K562 treated with DMSO at 1 percent for 4 hours (cell line): Measurements from ENCODE around the gene CDPF1. TPM values are rescaled to one million over a fixed set of nuclear protein-coding genes. Genes with fewer than 3 reads are reported as not detected.

Experiments
- total RNA-seq: library from RNA; unstranded; fragments of 300-600 nt; gene quantifications from 2 replicates; pipeline ENCODE4 v1.2.3, GENCODE V29; 2022; ENCODE audit not compliant: insufficient read depth

Gene CDPF1, protein sequence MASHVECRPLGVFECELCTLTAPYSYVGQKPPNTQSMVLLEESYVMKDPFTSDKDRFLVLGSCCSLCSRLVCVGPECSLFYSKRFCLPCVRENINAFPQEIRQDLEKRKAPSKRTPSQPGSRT
- 5.5 and 10.0 TPM in 2 replicates for total RNA-seq

GRCh38 chr22:46250035-46250782 lies at the start of gene CDPF1:
CDPF1 (minus strand) TSS chr22:46250293; CDS start chr22:46248284, 2,009 bp downstream.

DNA sequence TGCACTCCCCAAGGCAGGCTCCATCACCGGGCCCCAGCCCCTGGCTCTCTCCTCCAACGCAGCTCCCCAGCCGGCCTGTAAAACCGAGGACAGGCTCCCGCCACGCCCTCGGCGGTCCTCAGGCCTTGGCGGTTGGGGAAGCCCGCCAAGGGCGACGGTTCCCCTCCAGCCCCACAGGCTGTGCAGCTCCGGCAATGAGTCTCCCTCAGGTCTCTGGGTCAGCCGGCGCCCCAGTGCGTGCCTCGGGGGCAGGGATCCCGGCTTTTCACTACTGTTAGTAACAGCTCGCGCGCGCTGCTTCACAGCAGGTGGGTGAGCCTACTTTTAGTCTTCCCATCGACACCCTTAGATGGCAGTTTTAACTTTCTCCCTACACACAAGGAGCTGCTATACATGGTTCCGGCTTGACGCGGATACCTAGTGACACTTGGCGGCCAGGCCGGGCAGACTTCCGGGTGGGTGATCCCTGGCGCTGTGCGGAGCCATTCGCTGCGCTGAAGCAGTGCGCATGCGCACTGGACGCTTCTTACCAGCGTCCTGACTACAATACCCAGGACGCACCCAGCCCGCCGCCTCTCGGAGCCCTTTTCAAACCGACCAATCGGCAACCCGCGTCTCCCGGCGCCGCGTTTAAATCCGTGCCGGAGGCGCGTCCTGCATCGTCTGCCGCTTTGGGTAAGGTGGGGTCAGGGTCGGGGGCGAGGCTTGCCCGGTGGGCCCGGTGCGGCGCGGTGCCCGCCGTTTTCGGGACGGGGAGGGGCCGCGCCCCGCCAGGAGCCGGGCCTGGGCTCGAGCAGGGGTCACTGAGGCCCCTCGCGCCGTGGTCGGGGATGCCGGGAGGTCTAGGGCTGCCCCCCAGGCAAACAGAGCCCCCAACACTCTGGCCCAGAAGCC lies 46.4 kb upstream of the CDPF1 start, which contains the start of gene GTSE1:
Gene GTSE1, plus strand, starts transcription at position 614 of the 894 bp plus-strand sequence. CDS start 531 bp downstream, outside the sequence.

GRCh38 chr22:46267431-46268279 lies 17.6 kb upstream of the CDPF1 start, which contains the start of gene TTC38:
TTC38 (plus strand) TSS chr22:46268008; CDS start chr22:46268040, 32 bp downstream.

GRCh38 chr22:46263216-46263590 lies 13.1 kb upstream of the CDPF1 start, which contains the start of gene PKDREJ:
PKDREJ (minus strand) TSS chr22:46263343; CDS start chr22:46263322, 21 bp downstream.

Other genes with a start within 250 kb of the CDPF1 start
- 2.1 and 3.6 TPM in 2 replicates for gene PPARA, start 99.8 kb downstream of the CDPF1 start, total RNA-seq
- 0.57 and 0.85 TPM in 2 replicates for gene PKDREJ, start 13.1 kb upstream of the CDPF1 start, total RNA-seq
- 15.2 and 23.9 TPM in 2 replicates for gene TTC38, start 17.7 kb upstream of the CDPF1 start, total RNA-seq
- 19.5 and 30.3 TPM in 2 replicates for gene GTSE1, start 46.6 kb upstream of the CDPF1 start, total RNA-seq
- gene TRMU, start 85.4 kb upstream of the CDPF1 start, total RNA-seq = 26.7 and 36.8 TPM in 2 replicates